Activated CD4-positive, CD25-positive, alpha-beta regulatory T cell (primary cell): ENCODE measurements around the gene RAPGEF3.

ENCODE experiments used
- DNase-seq, 4 experiments: peaks; one replicate each; lab custom pipeline; 2025; lab: John Stamatoyannopoulos, UW

RAPGEF3 gene

DNA sequence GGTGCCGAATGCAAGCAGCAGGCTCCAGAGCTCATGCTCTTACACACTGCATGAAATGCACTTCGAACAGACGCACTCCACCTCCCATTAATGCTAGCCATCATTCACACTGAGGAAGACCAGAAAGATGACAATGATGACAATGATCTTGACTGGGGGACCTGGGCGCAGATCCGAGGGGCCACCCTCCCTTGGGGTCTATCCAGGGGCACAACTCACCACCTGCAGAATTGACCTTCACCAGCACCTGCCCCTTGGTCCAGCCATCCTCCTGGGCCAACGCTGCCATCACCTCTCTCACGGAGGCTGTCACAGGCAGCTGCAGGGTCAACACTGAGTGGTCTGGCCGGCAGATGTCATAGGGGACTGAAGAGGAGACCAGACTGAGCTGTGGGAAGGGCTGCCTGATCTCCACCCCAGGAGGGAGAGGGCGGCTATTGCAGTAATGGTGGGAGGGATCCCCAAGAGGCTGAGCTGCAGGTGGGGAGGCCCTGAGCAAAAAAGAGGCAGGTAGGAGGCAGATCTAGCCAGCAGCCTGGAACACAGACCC lies 15.3 kb downstream of the RAPGEF3 start:
- no peak for DNase-seq

GRCh38 chr12:47742253-47742825 lies 16.3 kb downstream of the RAPGEF3 start:
- DNase-seq: peak; percentile 48 to 83 (median 60)

DNA sequence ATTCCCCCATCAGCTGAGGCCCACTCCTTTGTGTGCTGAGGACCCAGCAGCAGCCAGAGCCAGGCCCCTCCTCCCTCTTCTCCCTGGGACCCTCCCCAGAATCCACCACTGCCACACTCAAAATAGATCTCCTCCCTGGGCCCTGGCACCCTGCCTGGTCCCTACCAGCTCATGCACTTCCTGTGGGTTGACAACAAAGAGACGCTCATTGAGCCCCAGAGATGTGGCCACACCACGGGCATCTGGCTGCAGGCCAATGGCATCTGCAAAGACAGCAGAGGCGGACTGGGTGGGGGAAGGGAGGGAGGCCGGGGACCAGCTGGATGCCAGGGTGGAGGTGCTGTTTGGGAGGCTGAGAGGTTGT lies 17.4 kb downstream of the RAPGEF3 start:
- peak in 2 of 4 experiments; percentile 27 to 35 for DNase-seq

- no peak for DNase-seq
Measured at GRCh38 chr12:47740606-47741339, 17.9 kb downstream of the RAPGEF3 start.

DNA sequence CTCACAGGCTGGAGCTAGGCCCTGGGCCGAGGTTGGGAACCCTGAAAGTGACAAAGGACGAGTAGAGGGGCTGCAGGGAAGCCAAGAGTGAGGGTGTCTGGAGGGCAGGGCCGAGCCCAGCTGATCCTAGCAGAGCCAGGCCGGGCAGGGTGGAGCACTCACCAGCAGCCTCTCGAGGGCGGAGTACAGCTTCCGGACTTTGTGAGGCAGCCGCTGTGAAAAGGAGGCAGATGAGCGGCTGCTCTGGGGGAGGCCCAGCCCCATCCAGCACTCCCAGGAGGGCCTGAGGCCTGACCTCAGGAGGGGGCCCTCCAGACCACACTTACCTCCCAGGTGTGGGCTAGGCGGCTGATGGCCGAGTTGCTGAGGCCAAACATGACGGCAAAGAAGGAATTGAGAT lies 18.7 kb downstream of the RAPGEF3 start:
- DNase-seq: no peak

GRCh38 chr12:47739297-47739696 lies 19.4 kb downstream of the RAPGEF3 start:
- DNase-seq: no peak

GRCh38 chr12:47737936-47738594 lies 20.6 kb downstream of the RAPGEF3 start:
- DNase-seq: no peak

GRCh38 chr12:47736877-47737676 lies 21.6 kb downstream of the RAPGEF3 start:
- DNase-seq: no peak

GRCh38 chr12:47736216-47736615 lies 22.5 kb downstream of the RAPGEF3 start:
- no peak for DNase-seq

DNA sequence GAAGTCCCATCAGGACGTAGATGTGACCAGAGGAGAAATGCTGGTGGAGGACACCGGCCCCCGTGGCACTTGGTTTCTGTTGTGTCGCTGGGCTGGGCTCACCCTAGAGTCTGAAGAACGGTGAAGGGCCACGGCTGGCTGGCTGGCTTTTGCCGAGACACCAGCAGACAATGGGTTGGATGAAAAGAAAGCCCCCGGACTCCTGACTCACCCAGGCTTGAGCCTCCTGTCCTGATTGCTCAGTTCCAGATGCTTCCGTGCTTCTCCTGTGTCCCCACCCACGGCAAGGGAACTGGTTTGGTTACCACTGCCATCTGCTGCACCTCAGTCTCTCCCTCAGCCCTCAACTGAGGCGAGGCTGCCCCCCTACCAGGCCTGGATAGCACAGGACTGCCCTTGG lies 23.0 kb downstream of the RAPGEF3 start:
- DNase-seq: no peak

DNA sequence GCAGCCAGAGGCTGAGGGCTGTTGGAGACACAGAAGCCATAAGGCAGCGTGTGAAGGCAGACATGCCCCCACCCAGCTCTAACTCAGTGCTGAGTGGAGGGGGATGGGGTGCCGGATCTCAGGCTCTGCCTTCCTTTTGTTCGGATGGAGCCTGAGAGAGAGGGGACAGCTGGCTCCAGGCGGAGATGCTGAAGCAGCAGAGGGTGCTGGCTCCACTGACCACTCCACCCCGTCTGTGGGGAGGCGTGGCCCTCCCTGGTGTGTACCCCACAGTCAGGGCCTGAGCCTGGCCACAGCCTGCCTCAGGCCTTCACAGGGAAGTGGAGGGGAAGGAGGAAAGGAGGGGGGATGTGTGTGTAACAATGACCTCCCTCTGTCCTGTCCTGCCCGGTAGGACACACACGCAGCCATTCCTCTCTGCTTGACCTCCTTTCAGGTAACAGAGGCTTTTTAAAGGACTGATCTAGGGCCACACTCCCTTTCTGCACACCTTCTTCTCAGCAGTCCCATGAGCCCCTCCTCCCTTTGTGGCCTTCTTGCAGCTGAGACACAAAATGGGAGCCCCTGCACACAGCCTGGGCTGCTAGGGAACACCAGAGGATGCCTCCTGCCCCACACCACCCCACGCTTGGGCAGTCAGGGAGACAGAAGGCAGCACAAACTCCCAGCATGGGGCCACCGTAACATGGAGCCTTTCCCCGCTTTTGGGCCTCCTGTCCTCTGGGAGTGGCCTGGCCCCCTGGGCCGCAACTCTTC lies 23.8 kb downstream of the RAPGEF3 start:
- DNase-seq: no peak

DNA sequence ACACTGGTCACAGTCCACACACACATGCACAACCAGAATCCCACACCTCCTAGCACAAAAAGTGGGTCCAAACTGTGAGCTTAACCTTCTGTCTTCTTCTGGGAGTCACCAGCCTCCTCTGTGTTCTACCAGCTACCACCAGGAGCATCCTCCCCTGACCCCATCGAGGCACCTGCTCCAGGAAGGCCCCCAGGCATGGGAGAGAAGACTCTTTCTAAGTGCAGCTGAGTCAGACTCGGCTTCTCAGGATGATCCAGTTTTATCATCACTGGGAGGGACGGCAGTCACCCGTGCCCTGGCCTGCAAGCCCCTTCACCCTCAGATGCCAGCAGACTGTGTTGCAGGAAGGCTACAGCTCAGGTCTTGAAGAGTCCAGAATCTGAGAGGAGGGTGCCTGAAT lies 25.5 kb downstream of the RAPGEF3 start:
- no peak for DNase-seq

DNA sequence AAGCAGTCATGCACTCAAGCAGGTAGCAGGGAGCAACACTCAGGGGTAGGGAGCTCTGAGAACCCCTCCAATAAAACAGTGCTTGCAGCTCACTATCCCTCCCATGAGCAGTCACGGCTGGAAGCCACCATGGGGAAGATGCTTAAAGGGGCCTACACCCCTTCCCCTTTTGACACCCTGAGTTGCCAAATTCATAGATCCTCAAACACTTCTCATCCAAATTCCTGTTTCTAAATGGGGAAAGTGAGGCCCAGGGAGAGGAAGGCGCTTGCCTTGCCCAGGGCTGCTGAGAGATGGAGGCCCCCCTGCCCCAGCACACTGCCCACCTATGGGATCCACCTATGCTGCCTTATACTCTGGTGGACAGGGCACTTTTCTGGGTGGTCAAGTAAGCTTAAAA lies 26.2 kb downstream of the RAPGEF3 start:
- no peak for DNase-seq

GRCh38 chr12:47731723-47732122 lies 27.0 kb downstream of the RAPGEF3 start:
- DNase-seq: no peak

DNA sequence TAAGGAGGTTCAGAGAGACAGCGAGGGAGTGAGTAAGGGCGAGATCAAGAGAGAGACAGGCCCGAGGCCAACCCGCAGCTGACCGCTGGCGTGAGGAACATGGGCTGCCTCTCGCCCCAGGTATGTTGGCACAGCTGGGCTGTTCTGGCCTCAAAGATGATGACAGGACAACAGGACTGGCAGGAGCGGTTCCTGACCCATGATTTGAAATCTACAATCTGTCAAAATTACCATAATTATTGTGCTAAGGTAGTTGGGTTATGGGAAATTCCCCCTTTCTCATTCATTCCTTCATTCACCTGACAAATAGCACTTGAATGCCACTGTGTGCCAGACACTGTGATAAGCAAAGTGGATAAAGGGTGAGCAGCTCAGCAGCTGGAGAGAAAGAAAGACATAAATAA lies 28.3 kb downstream of the RAPGEF3 start:
- DNase-seq: no peak

DNA sequence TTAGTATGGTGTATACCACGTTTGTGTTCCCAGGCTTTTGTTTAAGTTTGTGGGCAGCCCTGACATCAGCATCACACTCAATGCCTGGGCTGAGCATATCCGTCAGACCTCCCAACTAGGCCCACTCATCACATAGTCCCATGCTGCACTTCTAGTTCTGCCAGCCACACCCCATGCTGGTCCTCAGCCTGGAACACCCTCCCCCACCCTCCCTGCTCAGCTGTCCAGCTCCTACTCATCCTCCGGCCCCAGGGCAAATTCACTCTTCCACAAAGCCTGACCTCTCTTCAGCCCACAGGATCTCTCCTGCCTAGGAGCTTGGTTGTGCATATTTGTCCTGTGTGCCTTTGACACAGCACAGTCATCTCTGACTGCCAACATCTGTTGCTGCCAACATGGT lies 29.4 kb downstream of the RAPGEF3 start:
- no peak for DNase-seq

DNA sequence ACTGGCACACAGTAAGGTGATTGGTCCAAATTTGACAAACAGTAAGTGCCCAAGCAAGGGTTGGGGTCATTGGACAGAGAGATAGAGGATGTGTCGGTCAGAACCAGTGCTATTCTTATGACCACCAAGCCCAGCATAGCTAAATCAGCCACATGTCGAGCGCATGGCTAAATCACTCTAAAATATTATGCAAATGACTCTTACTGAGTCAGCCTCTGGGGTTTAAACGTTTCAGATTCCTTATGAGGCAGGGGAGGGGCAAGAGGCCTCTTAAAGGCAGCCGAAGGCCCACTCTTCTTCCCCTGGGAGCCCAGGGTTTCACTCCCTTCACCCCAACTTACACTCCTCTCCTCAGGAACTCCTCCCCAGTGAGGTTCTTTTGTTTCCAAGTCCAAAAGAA lies 32.8 kb downstream of the RAPGEF3 start:
- DNase-seq: no peak

DNA sequence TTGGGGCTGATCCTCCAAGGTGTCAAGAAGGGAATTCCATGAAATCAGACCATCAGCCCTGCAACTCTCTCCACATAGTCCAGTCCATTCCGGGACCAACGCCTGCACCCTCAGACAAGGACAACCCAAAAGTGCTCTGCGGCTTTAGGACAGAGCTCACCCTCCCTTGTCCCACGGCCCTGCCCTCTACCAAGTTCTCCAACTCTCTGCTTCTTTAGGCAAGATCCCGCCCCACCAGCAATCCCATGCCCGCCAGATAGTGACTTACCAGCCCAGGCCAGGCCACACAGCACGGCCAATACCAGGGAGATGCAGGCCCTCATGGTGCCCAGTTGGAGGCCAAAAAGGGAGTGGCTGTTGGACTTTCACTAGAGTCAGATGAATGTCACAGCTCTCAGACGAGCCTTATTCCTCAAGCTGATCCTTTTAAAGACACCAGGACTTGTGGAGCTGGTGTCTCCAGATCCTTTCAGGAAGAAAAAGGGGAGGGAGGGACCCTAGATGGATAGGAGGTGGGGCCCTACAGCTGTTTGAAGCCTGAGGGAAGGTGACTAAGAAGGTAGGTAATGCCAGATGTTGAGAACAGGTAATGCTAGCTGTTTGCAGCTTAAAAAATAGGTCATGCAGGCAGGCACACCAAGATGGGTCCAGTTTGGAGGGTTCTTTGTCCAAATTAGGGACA lies 33.4 kb downstream of the RAPGEF3 start, which contains the start of gene ENDOU:
Gene ENDOU, minus strand, starts transcription at position 400 of the 682 bp plus-strand sequence. Its CDS starts 77 bp downstream, at position 323.
- no peak for DNase-seq

DNA sequence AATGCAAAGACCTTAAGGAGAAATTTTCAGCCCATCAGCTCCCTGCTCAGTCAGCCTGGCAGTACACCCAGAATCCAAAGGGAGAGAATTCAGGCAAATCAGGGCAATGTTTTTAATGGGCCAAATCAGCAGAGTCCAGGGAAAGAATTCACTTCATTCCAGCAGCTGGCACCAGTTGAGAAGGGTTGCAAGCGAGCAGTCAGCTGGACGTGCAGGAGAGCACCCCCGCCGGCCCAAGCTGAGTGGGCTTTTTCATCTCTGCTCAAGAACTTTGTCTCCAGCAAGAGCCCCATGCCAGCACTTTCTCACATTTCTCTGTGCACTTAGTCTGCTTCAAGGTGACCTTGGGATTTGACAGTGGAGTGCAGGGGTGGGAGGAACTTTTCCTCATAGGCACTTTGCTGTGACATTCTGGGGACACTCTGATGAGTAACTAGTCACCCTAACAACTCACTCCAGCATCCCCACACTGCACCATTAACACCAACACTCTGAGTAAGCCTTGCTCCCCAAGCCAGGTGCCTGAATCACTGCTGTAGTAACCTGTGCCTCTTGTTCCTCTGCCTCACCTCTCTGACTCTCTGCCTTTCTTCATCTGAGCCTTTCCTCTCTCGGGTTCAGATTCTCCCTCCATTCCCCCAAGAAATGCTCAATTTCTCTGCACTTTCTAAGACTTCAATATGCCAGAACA lies 35.6 kb downstream of the RAPGEF3 start:
- DNase-seq: no peak

DNA sequence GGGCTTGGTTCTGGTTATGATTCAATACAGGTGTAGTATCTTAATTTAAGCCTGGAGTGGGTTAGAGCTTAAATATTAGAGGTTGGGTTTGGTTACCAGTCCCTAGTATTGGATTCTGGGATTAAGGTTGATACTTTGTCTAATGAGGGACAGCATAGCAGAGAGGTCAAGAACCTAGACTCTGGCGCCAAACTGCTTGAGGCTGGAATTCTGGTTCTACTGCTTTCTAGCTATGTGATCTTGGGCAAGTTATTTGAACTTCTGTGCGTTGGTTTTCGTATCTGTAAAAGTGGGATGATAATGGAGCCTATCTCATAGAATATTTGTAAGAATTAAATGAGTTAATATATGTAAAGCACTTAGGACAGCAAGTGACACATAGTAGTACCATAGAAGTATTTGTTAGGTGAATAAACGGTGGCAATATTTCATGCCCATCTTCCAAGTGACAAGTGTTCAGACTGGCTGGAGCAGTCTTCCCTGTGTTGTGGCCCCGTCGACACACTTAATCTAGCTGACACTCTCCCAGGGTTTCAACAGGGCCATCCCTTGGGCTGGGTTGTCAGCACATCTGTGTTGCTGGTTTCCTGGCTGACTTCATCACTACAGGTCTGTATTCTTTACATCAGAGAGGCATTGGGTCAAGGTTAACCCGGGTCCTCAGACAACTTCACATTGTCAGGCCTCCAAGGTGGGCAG lies 36.4 kb downstream of the RAPGEF3 start:
- no peak for DNase-seq
